Loucy (cell line): ENCODE results near the gene SLC13A4.
"Not testable (repeated sequence)": the region's sequence is repeated elsewhere in the genome, so short reads cannot be mapped to it uniquely, and the experiment has no call there.

Experiments
- H2AFZ ChIP-seq: fragments of 200-600 bp; sonication (generic); 2 replicates; pipeline ENCODE4 v1.6.0; 2016; ENCODE audit warnings: antibody characterized with exemption, mild to moderate bottlenecking, low read length, moderate library complexity
- H3F3A ChIP-seq: fragments of 200-600 bp; 2 replicates; pipeline ENCODE4 v1.6.0; 2016; ENCODE audit warnings: antibody characterized with exemption, low read depth, mild to moderate bottlenecking
- H3K27me3 ChIP-seq: fragments of 200-600 bp; sonication (generic); 2 replicates; pipeline ENCODE4 v1.6.1; 2014; ENCODE audit warnings: low read length, mild to moderate bottlenecking; ENCODE audit not compliant: insufficient read depth, poor library complexity, severe bottlenecking
- H3K36me3 ChIP-seq: fragments of 200-600 bp; sonication (generic); 2 replicates; pipeline ENCODE4 v1.6.1; 2016; ENCODE audit warnings: low read length; ENCODE audit not compliant: insufficient read depth
- H3K4me1 ChIP-seq: fragments of 200-600 bp; sonication (generic); 2 replicates; pipeline ENCODE4 v1.5.1; 2014; ENCODE audit warnings: low read length, mild to moderate bottlenecking; ENCODE audit not compliant: insufficient read depth, poor library complexity, severe bottlenecking
- H3K4me2 ChIP-seq: fragments of 200-600 bp; sonication (generic); 2 replicates; pipeline ENCODE4 v1.6.0; 2014; ENCODE audit warnings: antibody characterized with exemption, low read length, low read depth, mild to moderate bottlenecking; ENCODE audit not compliant: poor library complexity, severe bottlenecking
- H3K4me3 ChIP-seq: fragments of 200-600 bp; sonication (generic); 2 replicates; pipeline ENCODE4 v1.5.1; 2014; ENCODE audit warnings: low read length, mild to moderate bottlenecking, mixed read lengths; ENCODE audit not compliant: poor library complexity, severe bottlenecking
- H3K79me2 ChIP-seq: fragments of 200-600 bp; sonication (generic); 2 replicates; pipeline ENCODE4 v1.6.1; 2014; ENCODE audit warnings: low read length; ENCODE audit not compliant: insufficient read depth
- H3K9ac ChIP-seq: fragments of 200-600 bp; sonication (generic); 2 replicates; pipeline ENCODE4 v1.6.0; 2014; ENCODE audit warnings: mild to moderate bottlenecking, low read depth, low read length, moderate library complexity; ENCODE audit not compliant: poor library complexity, severe bottlenecking
- H3K9me2 ChIP-seq: fragments of 200-600 bp; sonication (generic); replicated peaks from 2 replicates; pipeline ENCODE4 v1.6.1; 2016; ENCODE audit warnings: low read depth, low read length, mixed read lengths
- H3K9me3 ChIP-seq: fragments of 200-600 bp; sonication (generic); 2 replicates; pipeline ENCODE4 v1.6.1; 2014; ENCODE audit warnings: mild to moderate bottlenecking, antibody characterized with exemption, low read length, low read depth; ENCODE audit not compliant: insufficient read depth
- H4K20me1 ChIP-seq: fragments of 200-600 bp; sonication (generic); 2 replicates; pipeline ENCODE4 v1.6.0; 2014; ENCODE audit warnings: antibody characterized with exemption, low read length, mild to moderate bottlenecking; ENCODE audit not compliant: insufficient read depth, poor library complexity, severe bottlenecking
- CTCF ChIP-seq: fragments of 200-600 bp; sonication (generic); conservative IDR thresholded peaks from 2 replicates; pipeline ENCODE4 v1.5.1; 2014; ENCODE audit warnings: mild to moderate bottlenecking, antibody characterized with exemption, low read length
- EZH2phosphoT487 ChIP-seq: fragments of 200-600 bp; IDR thresholded peaks from 2 replicates; pipeline ENCODE4 v1.6.1; 2018; ENCODE audit warnings: antibody characterized with exemption, mild to moderate bottlenecking, moderate library complexity, borderline replicate concordance

SLC13A4 gene

GRCh38 chr7:135672560-135673359 lies 55.2 kb downstream of the SLC13A4 start:
- no peak overlapping the region for H3K4me2 ChIP-seq
- H3K9me2 ChIP-seq: no peaks in the 10 kb centered on the region
- H3K79me2 ChIP-seq: peaks cover 33% of the 10 kb centered on the region
- TF ChIP-seq CTCF: peak; percentile 88
- no peak for TF ChIP-seq EZH2phosphoT487
- H2AFZ ChIP-seq: no peak overlapping the region
- no peaks in the 10 kb centered on the region for H3K9me3 ChIP-seq
- no peaks in the 10 kb centered on the region for H3F3A ChIP-seq
- no peaks in the 10 kb centered on the region for H3K27me3 ChIP-seq
- H3K4me3 ChIP-seq: no peak overlapping the region
- peaks cover 40% of the 10 kb centered on the region; the same call in 1 of the 2 replicates for H3K36me3 ChIP-seq
- peaks cover 3% of the 10 kb centered on the region for H4K20me1 ChIP-seq
- H3K9ac ChIP-seq: no peak overlapping the region
- H3K4me1 ChIP-seq: no peaks in the 10 kb centered on the region

GRCh38 chr7:135670179-135670578 lies 57.8 kb downstream of the SLC13A4 start:
- Histone ChIP-seq H3K9me2 (no peaks in the 10 kb centered on the region), H3F3A (no peaks in the 10 kb centered on the region), H3K4me1 (no peaks in the 10 kb centered on the region), H3K79me2 (peaks cover 55% of the 10 kb centered on the region), H3K36me3 (peaks cover 23% of the 10 kb centered on the region; the same call in 1 of the 2 replicates), H3K27me3 (no peaks in the 10 kb centered on the region), H3K9ac (no peak overlapping the region), H3K4me2 (peak overlapping the region; percentile 7), H3K9me3 (no peaks in the 10 kb centered on the region), H4K20me1 (peaks cover 4% of the 10 kb centered on the region), H2AFZ (no peak overlapping the region), H3K4me3 (no peak overlapping the region)
- TF ChIP-seq EZH2phosphoT487: no peak
- TF ChIP-seq CTCF: no peak

GRCh38 chr7:135669774-135670173 lies 58.2 kb downstream of the SLC13A4 start:
- TF ChIP-seq CTCF (no peak), EZH2phosphoT487 (no peak)
- no peaks in the 10 kb centered on the region for H3F3A ChIP-seq
- peaks cover 21% of the 10 kb centered on the region; the same call in 1 of the 2 replicates for H3K36me3 ChIP-seq
- no peaks in the 10 kb centered on the region for H3K9me2 ChIP-seq
- no peaks in the 10 kb centered on the region for H3K27me3 ChIP-seq
- H3K4me2 ChIP-seq: peak overlapping the region; percentile 7
- H3K4me1 ChIP-seq: peaks cover 4% of the 10 kb centered on the region
- no peak overlapping the region for H3K4me3 ChIP-seq
- peaks cover 8% of the 10 kb centered on the region for H4K20me1 ChIP-seq
- H3K9ac ChIP-seq: no peak overlapping the region
- H3K79me2 ChIP-seq: peaks cover 59% of the 10 kb centered on the region
- H3K9me3 ChIP-seq: no peaks in the 10 kb centered on the region
- H2AFZ ChIP-seq: no peak overlapping the region

- Histone ChIP-seq H4K20me1 (peaks cover 17% of the 10 kb centered on the region), H3K79me2 (peaks cover 68% of the 10 kb centered on the region)
Measured at GRCh38 chr7:135668852-135669395, 59.1 kb downstream of the SLC13A4 start.

GRCh38 chr7:135667626-135668025 lies 60.4 kb downstream of the SLC13A4 start:
- not testable (repeated sequence) for H2AFZ ChIP-seq, H3K9me2 ChIP-seq, H3K9ac ChIP-seq, H3K9me3 ChIP-seq, H3F3A ChIP-seq, H3K36me3 ChIP-seq, H3K4me3 ChIP-seq, H3K27me3 ChIP-seq, H3K4me2 ChIP-seq
- Histone ChIP-seq H3K79me2 (peaks cover 80% of the 10 kb centered on the region), H3K4me1 (peaks cover 17% of the 10 kb centered on the region), H4K20me1 (peaks cover 26% of the 10 kb centered on the region)

More at GRCh38 chr7:135668852-135669395, 59.1 kb downstream of the SLC13A4 start:
- H3K4me3 ChIP-seq, H3K4me2 ChIP-seq, H3K9me3 ChIP-seq, H3F3A ChIP-seq, H2AFZ ChIP-seq, H3K9ac ChIP-seq, H3K9me2 ChIP-seq, H3K27me3 ChIP-seq: not testable (repeated sequence)
- H3K4me1 ChIP-seq: peaks cover 11% of the 10 kb centered on the region
- H3K36me3 ChIP-seq: peaks cover 12% of the 10 kb centered on the region; the same call in 1 of the 2 replicates
